Measurements from ENCODE around the gene ZFP36L2.

ZFP36L2 gene

DNA sequence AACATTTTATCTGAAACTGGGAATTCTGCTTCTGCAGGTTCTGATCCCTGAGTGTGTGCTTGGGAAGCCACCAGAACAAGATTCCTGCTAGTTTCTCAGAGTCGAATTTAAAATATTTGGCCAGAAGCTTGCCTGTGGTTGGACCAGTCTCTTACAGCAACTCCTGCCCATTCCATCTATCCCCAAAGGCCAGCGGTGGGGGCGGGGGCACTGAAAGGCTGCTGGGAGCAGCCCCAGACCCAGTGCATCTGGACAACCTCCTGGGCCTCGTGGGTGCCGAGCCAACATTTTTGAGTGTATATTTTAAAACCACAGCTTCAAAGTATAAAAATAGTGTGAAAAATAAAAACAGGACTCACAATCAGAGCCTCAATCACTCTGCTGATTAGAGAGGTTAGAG, 38.6 kb upstream of the ZFP36L2 start:
- H3K4me3 ChIP-seq (ENCODE audit: low read depth, low read length): no peak overlapping the region
- TF ChIP-seq, protein P1, sequence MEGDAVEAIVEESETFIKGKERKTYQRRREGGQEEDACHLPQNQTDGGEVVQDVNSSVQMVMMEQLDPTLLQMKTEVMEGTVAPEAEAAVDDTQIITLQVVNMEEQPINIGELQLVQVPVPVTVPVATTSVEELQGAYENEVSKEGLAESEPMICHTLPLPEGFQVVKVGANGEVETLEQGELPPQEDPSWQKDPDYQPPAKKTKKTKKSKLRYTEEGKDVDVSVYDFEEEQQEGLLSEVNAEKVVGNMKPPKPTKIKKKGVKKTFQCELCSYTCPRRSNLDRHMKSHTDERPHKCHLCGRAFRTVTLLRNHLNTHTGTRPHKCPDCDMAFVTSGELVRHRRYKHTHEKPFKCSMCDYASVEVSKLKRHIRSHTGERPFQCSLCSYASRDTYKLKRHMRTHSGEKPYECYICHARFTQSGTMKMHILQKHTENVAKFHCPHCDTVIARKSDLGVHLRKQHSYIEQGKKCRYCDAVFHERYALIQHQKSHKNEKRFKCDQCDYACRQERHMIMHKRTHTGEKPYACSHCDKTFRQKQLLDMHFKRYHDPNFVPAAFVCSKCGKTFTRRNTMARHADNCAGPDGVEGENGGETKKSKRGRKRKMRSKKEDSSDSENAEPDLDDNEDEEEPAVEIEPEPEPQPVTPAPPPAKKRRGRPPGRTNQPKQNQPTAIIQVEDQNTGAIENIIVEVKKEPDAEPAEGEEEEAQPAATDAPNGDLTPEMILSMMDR (IDR thresholded peaks at IDR 0.05; ENCODE audit: insufficient read depth, low read depth, low read length, missing control alignments): no peak

DNA sequence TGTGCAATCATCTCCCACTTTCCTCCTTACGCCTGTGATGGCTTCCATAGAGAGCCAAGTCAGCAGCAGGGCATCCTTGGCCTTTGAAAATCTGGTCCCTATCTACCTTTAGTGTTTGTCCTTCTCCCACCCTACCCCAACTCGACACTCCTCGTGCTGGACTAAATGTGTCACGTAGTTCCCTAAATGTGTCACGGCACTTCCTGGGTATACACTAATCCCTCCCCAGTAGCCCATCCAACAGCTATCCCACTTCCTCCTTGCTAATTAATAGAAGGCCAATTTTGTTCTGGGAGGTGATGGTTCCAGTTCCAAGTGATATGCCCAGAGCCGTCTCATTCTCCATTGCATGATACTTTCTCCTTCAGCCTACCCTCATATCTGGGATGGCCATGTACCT, 36.5 kb upstream of the ZFP36L2 start:
- TF ChIP-seq, protein P1 (IDR thresholded peaks at IDR 0.05; ENCODE audit: insufficient read depth, low read depth, low read length, missing control alignments): no peak
- DNase-seq (ENCODE audit: low read depth): no peak

More for the DNA sequence above, 38.6 kb upstream of the ZFP36L2 start:
- DNase-seq (ENCODE audit: low read depth): no peak

DNA sequence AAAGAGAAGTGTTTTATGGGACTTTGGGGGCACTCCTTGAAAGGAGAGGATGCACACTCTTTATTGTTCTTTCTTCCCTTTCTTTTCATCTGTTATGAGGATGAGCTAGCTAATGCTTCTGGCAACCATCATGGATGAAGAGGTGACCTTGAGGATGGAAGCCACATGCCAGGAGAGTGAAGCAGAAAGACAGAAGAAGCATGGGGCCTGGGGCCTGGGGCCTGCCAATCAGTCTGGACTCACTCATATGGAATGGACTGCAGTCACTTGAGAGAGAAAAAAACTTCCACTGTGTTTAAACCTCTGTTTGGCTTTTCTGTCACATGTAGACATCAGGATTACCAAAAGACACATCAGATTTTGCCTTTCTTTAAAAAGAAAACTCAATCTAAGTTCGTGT, 35.8 kb upstream of the ZFP36L2 start:
- DNase-seq (ENCODE audit: low read depth): no peak
- TF ChIP-seq, protein P1 (IDR thresholded peaks at IDR 0.05; ENCODE audit: insufficient read depth, low read depth, low read length, missing control alignments): no peak
- no peak overlapping the region for H3K4me3 ChIP-seq (ENCODE audit: low read depth, low read length)

More for the DNA sequence above, 36.5 kb upstream of the ZFP36L2 start:
- no peak overlapping the region for H3K4me3 ChIP-seq (ENCODE audit: low read depth, low read length)

DNA sequence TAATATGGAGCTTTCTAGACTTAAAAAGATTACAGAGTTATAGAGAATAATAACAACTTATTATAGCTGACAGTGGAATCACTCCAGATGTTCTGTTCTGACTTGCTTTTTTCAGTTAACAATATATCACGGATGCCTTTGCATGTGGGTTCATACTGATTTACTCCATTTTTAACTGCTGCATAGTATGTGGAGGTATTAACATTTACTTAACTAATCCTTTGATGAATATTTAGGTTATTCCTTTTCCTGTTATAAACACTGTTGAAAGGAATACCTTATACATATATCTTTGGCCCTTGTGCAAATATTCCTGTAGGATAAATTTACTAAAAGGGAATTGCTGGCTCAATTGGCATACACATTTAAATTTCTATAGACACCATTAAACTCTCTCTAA, 33.1 kb upstream of the ZFP36L2 start:
- no peak for DNase-seq (ENCODE audit: low read depth)
- TF ChIP-seq, protein P1 (IDR thresholded peaks at IDR 0.05; ENCODE audit: insufficient read depth, low read depth, low read length, missing control alignments): no peak
- no peak overlapping the region for H3K4me3 ChIP-seq (ENCODE audit: low read depth, low read length)

GRCh38 chr2:43258547-43259156, 32.2 kb upstream of the ZFP36L2 start:
- H3K4me3 ChIP-seq (ENCODE audit: low read depth, low read length): no peak overlapping the region
- DNase-seq (ENCODE audit: low read depth): no peak
- TF ChIP-seq, protein P1 (IDR thresholded peaks at IDR 0.05; ENCODE audit: insufficient read depth, low read depth, low read length, missing control alignments): no peak

- TF ChIP-seq, protein P1 (IDR thresholded peaks at IDR 0.05; ENCODE audit: insufficient read depth, low read depth, low read length, missing control alignments): no peak
- H3K4me3 ChIP-seq (ENCODE audit: low read depth, low read length): no peak overlapping the region
- DNase-seq (ENCODE audit: low read depth): no peak
Observed at GRCh38 chr2:43255296-43255910, 29.0 kb upstream of the ZFP36L2 start.

DNA sequence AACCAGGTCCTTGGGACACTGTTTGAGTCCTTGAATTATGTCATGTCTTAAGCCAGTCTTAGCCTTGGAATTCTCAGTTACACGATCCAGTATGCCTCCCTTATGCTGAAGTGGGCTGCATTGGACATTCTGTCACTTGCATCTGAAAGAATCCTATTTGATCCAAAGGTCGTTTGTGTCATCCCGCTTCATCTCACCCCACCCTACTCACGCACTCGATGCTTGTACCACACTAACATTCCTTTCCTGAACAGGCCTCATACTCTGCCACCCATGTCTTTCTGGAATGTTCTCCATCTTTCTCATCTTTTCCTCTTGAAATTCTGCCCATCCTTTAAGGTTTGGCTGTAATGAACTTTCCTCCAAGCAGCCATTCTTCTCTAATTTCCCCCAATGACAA, 27.9 kb upstream of the ZFP36L2 start:
- H3K4me3 ChIP-seq (ENCODE audit: low read depth, low read length): no peak overlapping the region
- DNase-seq (ENCODE audit: low read depth): no peak
- TF ChIP-seq, protein P1 (IDR thresholded peaks at IDR 0.05; ENCODE audit: insufficient read depth, low read depth, low read length, missing control alignments): no peak
